IMR-90 (cell line): ENCODE data around the gene PTPRG.

Experiments used
- BHLHE40 ChIP-seq: fragments of 150-350 bp; IDR thresholded peaks from 2 replicates; pipeline ENCODE4 v1.6.1; 2016; ENCODE audit warnings: mild to moderate bottlenecking, low read depth, low read length
- CEBPB ChIP-seq: IDR thresholded peaks from 2 replicates; pipeline ENCODE4 v1.6.1; 2012; ENCODE audit warnings: low read depth, low read length, improper control_type of control experiment
- CTCF ChIP-seq: conservative IDR thresholded peaks from 2 replicates; pipeline ENCODE4 v1.5.1; 2012; ENCODE audit warnings: mild to moderate bottlenecking, low read depth, low read length, improper control_type of control experiment
- FOS ChIP-seq: fragments of 150-350 bp; IDR thresholded peaks from 2 replicates; pipeline ENCODE4 v1.6.1; 2016; ENCODE audit warnings: low read depth, low read length
- POLR2A ChIP-seq: IDR thresholded peaks from 2 replicates; pipeline ENCODE4 v1.6.1; 2012; ENCODE audit warnings: mild to moderate bottlenecking, low read depth, low read length
- RCOR1 ChIP-seq: IDR thresholded peaks from 2 replicates; pipeline ENCODE4 v1.6.1; 2012; ENCODE audit warnings: mild to moderate bottlenecking, low read length, improper control_type of control experiment; ENCODE audit not compliant: insufficient replicate concordance
- USF2 ChIP-seq: fragments of 150-350 bp; IDR thresholded peaks from 2 replicates; pipeline ENCODE4 v1.6.1; 2017; ENCODE audit warnings: mild to moderate bottlenecking, antibody characterized with exemption, low read length, low read depth

- TF ChIP-seq CTCF (no peak), POLR2A (no peak), USF2 (no peak), RCOR1 (no peak), CEBPB (no peak), FOS (no peak), BHLHE40 (no peak)
Observed at GRCh38 chr3:62276658-62277180, 715.3 kb downstream of the PTPRG start.
